HCT116 (cell line): ENCODE results near the gene APBA1. TPM values are rescaled to one million over a fixed set of nuclear protein-coding genes. Genes with fewer than 3 reads are reported as not detected.

ENCODE experiments used
- ATAC-seq: fragments of 200-7000 bp; cut with Tn5 transposase; 2 replicates; pipeline ENCODE4 v1.9.1; 2020; ENCODE audit warnings: mild to moderate bottlenecking, moderate library complexity
- BruUV-seq: library from RNA; stranded (reverse); fragments of 400-500 nt; replicated peaks from 2 replicates; lab custom pipeline; 2021; lab: Mats Ljungman, UMichigan
- CTCF ChIA-PET: fragments of 300-600 bp; sonication (Branson Sonifier 250); formaldehyde crosslinking; loops from one replicate; lab custom pipeline; 2021; ENCODE audit warnings: antibody characterized with exemption; lab: Charles Lee
- POLR2A ChIA-PET: fragments of 300-600, 350-600 bp; sonication (Branson Sonifier 250); formaldehyde crosslinking; loops from one replicate; lab custom pipeline; 2021; ENCODE audit warnings: antibody characterized with exemption; lab: Charles Lee
- RAD21 ChIA-PET, 2 experiments: fragments of 300-600 bp; sonication (Branson Sonifier 250); formaldehyde crosslinking; loops; one replicate each; lab custom pipeline; 2023; ENCODE audit warnings: low total read pairs in 2 of 2; ENCODE audit not compliant: uncharacterized antibody in 2 of 2, unreplicated experiment in 2 of 2, low non-redundant PET in 1 of 2; lab: Charles Lee
- DNase-seq: peaks from one replicate; pipeline ENCODE4 v3.0.0-alpha.2; 2010; ENCODE audit warnings: low read depth, low spot score
- H2AFZ ChIP-seq: fragments of 200-600 bp; shearing (Covaris generic), sonication (generic); 2 replicates; pipeline ENCODE4 v1.6.1; 2017; ENCODE audit warnings: low read depth, mixed run types, mixed read lengths, antibody characterized with exemption, low read length; ENCODE audit not compliant: poor library complexity, severe bottlenecking
- H3K27ac ChIP-seq: 2 replicates; pipeline ENCODE4 v1.5.1; 2012; ENCODE audit warnings: low read depth, low read length
- H3K27me3 ChIP-seq: fragments of 200-600 bp; sonication (generic); 2 replicates; pipeline ENCODE4 v1.6.1; 2016; ENCODE audit warnings: mixed run types, low read length, mixed read lengths; ENCODE audit not compliant: insufficient read depth
- H3K36me3 ChIP-seq, 2 experiments: fragments of 200-500 bp in 1 of 2; fragments of 200-600 bp in 1 of 2; sonication (Bioruptor generic) in 1 of 2; sonication (generic) in 1 of 2; 2 replicates each; pipeline versions ENCODE4 v1.5.1 to v1.6.1; 2014 to 2016; ENCODE audit warnings: low read length in 2 of 2, inconsistent platforms in 1 of 2, mixed read lengths in 1 of 2, mixed run types in 1 of 2; ENCODE audit not compliant: insufficient read depth in 2 of 2, control insufficient read depth in 1 of 2
- H3K4me1 ChIP-seq, 2 experiments: fragments of 200-600 bp in 1 of 2; sonication (generic) in 1 of 2; 2 replicates each; pipeline versions ENCODE4 v1.5.1 to v1.6.1; 2012 to 2017; ENCODE audit warnings: low read length in 2 of 2, inconsistent platforms in 1 of 2, mild to moderate bottlenecking in 1 of 2, mixed read lengths in 1 of 2, mixed run types in 1 of 2, moderate library complexity in 1 of 2; ENCODE audit not compliant: insufficient read depth in 2 of 2, control insufficient read depth in 1 of 2
- H3K4me2 ChIP-seq: fragments of 200-600 bp; sonication (generic); 2 replicates; pipeline ENCODE4 v1.6.1; 2017; ENCODE audit warnings: mixed run types, low read length, mixed read lengths
- H3K4me3 ChIP-seq, 2 experiments: fragments of 200-600 bp in 1 of 2; sonication (generic) in 1 of 2; replicated peaks in 1 of 2; 2 replicates each; pipeline ENCODE4 v1.5.1; 2011 to 2016; ENCODE audit warnings: low read length in 2 of 2, control low read depth in 1 of 2, low read depth in 1 of 2, mild to moderate bottlenecking in 1 of 2, mixed read lengths in 1 of 2, mixed run types in 1 of 2
- H3K79me2 ChIP-seq: fragments of 200-600 bp; sonication (generic); 2 replicates; pipeline ENCODE4 v1.6.1; 2017; ENCODE audit warnings: mild to moderate bottlenecking, mixed run types, low read length, moderate library complexity, mixed read lengths; ENCODE audit not compliant: insufficient read depth
- H3K9ac ChIP-seq: fragments of 200-600 bp; sonication (generic); 2 replicates; pipeline ENCODE4 v1.6.1; 2016; ENCODE audit warnings: low read length, mixed read lengths
- H3K9me2 ChIP-seq: fragments of 200-600 bp; sonication (generic), shearing (Covaris generic); 2 replicates; pipeline ENCODE4 v1.6.1; 2017; ENCODE audit warnings: mixed run types, mild to moderate bottlenecking, moderate library complexity; ENCODE audit not compliant: insufficient read depth
- H3K9me3 ChIP-seq, 2 experiments: fragments of 200-500 bp in 1 of 2; fragments of 200-600 bp in 1 of 2; sonication (Bioruptor generic) in 1 of 2; sonication (generic) in 1 of 2; 2 replicates each; pipeline ENCODE4 v1.6.1; 2014 to 2017; ENCODE audit warnings: low read length in 2 of 2, mixed read lengths in 2 of 2, inconsistent platforms in 1 of 2, low read depth in 1 of 2, mild to moderate bottlenecking in 1 of 2, mixed run types in 1 of 2, moderate library complexity in 1 of 2; ENCODE audit not compliant: control insufficient read depth in 1 of 2, insufficient read depth in 1 of 2
- H4K20me1 ChIP-seq: fragments of 200-600 bp; sonication (generic), shearing (Covaris generic); 2 replicates; pipeline ENCODE4 v1.6.1; 2017; ENCODE audit warnings: mixed run types, mild to moderate bottlenecking, moderate library complexity; ENCODE audit not compliant: insufficient read depth
- CEBPB ChIP-seq: IDR thresholded peaks from 2 replicates; pipeline ENCODE4 v1.6.1; 2012; ENCODE audit warnings: low read depth
- CTCF ChIP-seq, 3 experiments: fragments of 200-600 bp in 1 of 3; sonication (generic) in 1 of 3; IDR thresholded peaks in 2 of 3; conservative IDR thresholded peaks in 1 of 3; 2 replicates each; pipeline ENCODE4 v1.5.1; 2012 to 2017; ENCODE audit warnings: low read depth in 2 of 3, low read length in 2 of 3, antibody characterized with exemption in 1 of 3, borderline replicate concordance in 1 of 3, control low read depth in 1 of 3, mild to moderate bottlenecking in 1 of 3, mixed read lengths in 1 of 3, mixed run types in 1 of 3, moderate library complexity in 1 of 3; ENCODE audit not compliant: insufficient read depth in 1 of 3
- EGR1 ChIP-seq: IDR thresholded peaks from 2 replicates; pipeline ENCODE4 v1.6.1; 2012; ENCODE audit warnings: low read depth
- ELF1 ChIP-seq: IDR thresholded peaks from 2 replicates; pipeline ENCODE4 v1.6.1; 2012; ENCODE audit warnings: low read depth, borderline replicate concordance
- EZH2 ChIP-seq: fragments of 200-600 bp; sonication (generic); IDR thresholded peaks from 2 replicates; pipeline ENCODE4 v1.6.1; 2017; ENCODE audit warnings: antibody characterized with exemption, mixed run types
- EZH2phosphoT487 ChIP-seq: fragments of 200-600 bp; IDR thresholded peaks from 2 replicates; pipeline ENCODE4 v1.6.1; 2018; ENCODE audit warnings: antibody characterized with exemption, borderline replicate concordance
- FOSL1 ChIP-seq: IDR thresholded peaks from 2 replicates; pipeline ENCODE4 v1.6.1; 2012; ENCODE audit warnings: low read depth
- MAX ChIP-seq: IDR thresholded peaks from 2 replicates; pipeline ENCODE4 v1.6.1; 2012
- POLR2A ChIP-seq: IDR thresholded peaks from 2 replicates; pipeline ENCODE4 v1.7.0; 2011; ENCODE audit warnings: borderline replicate concordance; ENCODE audit not compliant: insufficient read depth, insufficient read length; ENCODE audit errors: extremely low read depth
- POLR2AphosphoS5 ChIP-seq: IDR thresholded peaks from 2 replicates; pipeline ENCODE4 v1.6.1; 2011; ENCODE audit warnings: mild to moderate bottlenecking, low read depth, low read length, moderate library complexity
- RAD21 ChIP-seq: IDR thresholded peaks from 2 replicates; pipeline ENCODE4 v1.6.1; 2012; ENCODE audit warnings: low read depth, mild to moderate bottlenecking
- REST ChIP-seq: IDR thresholded peaks from 2 replicates; pipeline ENCODE4 v1.6.1; 2012; ENCODE audit warnings: low read depth
- SIN3A ChIP-seq: IDR thresholded peaks from 2 replicates; pipeline ENCODE4 v1.6.1; 2012; ENCODE audit warnings: low read depth
- SP1 ChIP-seq: IDR thresholded peaks from 2 replicates; pipeline ENCODE4 v1.6.1; 2012; ENCODE audit warnings: low read depth
- SRF ChIP-seq: IDR thresholded peaks from 2 replicates; pipeline ENCODE4 v1.6.1; 2012; ENCODE audit warnings: low read depth
- TCF7L2 ChIP-seq: IDR thresholded peaks from 2 replicates; pipeline ENCODE4 v1.7.0; 2011; ENCODE audit warnings: borderline replicate concordance, inconsistent platforms; ENCODE audit not compliant: insufficient read depth, insufficient read length; ENCODE audit errors: extremely low read depth
- ZFX ChIP-seq: fragments of 450-650 bp; IDR thresholded peaks from 2 replicates; pipeline ENCODE4 v1.6.1; 2017
- intact Hi-C: fragments of 100-400 bp; cut with micrococcal nuclease; formaldehyde crosslinking; loops from 2 replicates; pipeline ENCODE4 v1.10.0; 2022
- total RNA-seq: library from RNA; stranded (reverse); gene quantifications from one replicate; pipeline ENCODE4 v1.2.1, GENCODE V29; 2021; ENCODE audit not compliant: unreplicated experiment
- TF ChIP-seq, protein P1 (sequence below): IDR thresholded peaks from 2 replicates; pipeline ENCODE4 v1.6.1; 2012

APBA1 gene
- total RNA-seq, 1 experiment from 2014 or later, result 0.20 TPM

DNA sequence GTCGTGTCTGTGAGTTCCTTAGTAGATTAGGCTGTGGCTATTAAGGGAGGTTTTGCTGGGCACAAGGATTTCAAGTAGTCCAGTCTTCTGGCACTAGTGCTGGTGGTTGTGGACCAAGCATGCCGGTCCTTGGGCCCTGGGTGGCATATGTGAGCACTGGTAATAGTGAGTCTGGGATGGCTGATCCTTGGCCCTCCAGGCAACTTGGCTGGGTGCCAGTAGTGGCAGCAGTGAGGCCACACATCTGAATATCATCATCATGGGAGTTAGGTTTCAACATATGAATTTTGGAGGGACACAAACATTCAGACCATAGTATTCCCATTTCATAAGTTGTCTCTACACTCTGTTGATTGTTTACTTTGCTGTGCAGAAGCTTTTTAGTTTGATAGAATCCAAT is 25.3 kb upstream of the APBA1 start:
- Histone ChIP-seq H3K4me2 (no peak overlapping the region), H3K9ac (no peak overlapping the region), H3K79me2 (no peaks in the 10 kb centered on the region), H3K27ac (no peak overlapping the region), H3K9me3 (peaks cover 5 to 6% of the 10 kb centered on the region in 2 experiments; a peak in 2 of 4 replicates), H4K20me1 (no peaks in the 10 kb centered on the region), H3K4me1 (no peaks in the 10 kb centered on the region), H2AFZ (no peak overlapping the region), H3K36me3 (no peaks in the 10 kb centered on the region), H3K9me2 (no peaks in the 10 kb centered on the region), H3K4me3 (no peak overlapping the region), H3K27me3 (no peaks in the 10 kb centered on the region)
- intact Hi-C loops, result no loop called here
- ChIA-PET RAD21 (no interaction called here), POLR2A (no interaction called here), CTCF (no interaction called here)
- DNase-seq (no peak), ATAC-seq (no peak)
- TF ChIP-seq SIN3A (no peak), RAD21 (no peak), SP1 (no peak), SRF (no peak), EZH2phosphoT487 (no peak), REST (no peak), ZFX (no peak), CEBPB (no peak), TCF7L2 (no peak), FOSL1 (no peak), MAX (no peak), EGR1 (no peak), CTCF (IDR thresholded peaks at IDR 0.05 in 2 of 3, conservative IDR thresholded peaks at IDR 0.05 in 1 of 3; ENCODE audit: borderline replicate concordance in 1 of 3, insufficient read depth in 1 of 3, low read depth in 2 of 3, low read length in 2 of 3) (no peak), EZH2 (no peak), POLR2AphosphoS5 (no peak), ELF1 (no peak), POLR2A (no peak)
- TF ChIP-seq, protein P1, sequence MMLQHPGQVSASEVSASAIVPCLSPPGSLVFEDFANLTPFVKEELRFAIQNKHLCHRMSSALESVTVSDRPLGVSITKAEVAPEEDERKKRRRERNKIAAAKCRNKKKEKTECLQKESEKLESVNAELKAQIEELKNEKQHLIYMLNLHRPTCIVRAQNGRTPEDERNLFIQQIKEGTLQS, result no peak
- no TSS peak for BruUV-seq
